ENCODE data around the gene TBC1D1. TPM values are rescaled to one million over a fixed set of nuclear protein-coding genes. Genes with fewer than 3 reads are reported as not detected.

The TBC1D1 gene
- total and polyA plus RNA-seq, 2 donors (not counting 1 experiment from before 2014, with no cell fraction given) = 39.7 to 90.0 TPM

- H3K4me3 ChIP-seq (replicated peaks in 1 of 4; ENCODE audit: control extremely low read depth in 1 of 4, insufficient read depth in 1 of 4, low read depth in 3 of 4, low read length in 4 of 4) = no peak overlapping the region
- no peaks in the 10 kb centered on the region for H3K9me3 ChIP-seq (ENCODE audit: control insufficient read depth, insufficient read depth, low read depth, low read length)
- no peaks in the 10 kb centered on the region for H3K79me2 ChIP-seq (ENCODE audit: control insufficient read depth, insufficient read depth, low read length)
- H2AFZ ChIP-seq (ENCODE audit: low read length) = no peak overlapping the region
- peaks cover 11% of the 10 kb centered on the region for H3K4me1 ChIP-seq (ENCODE audit: control insufficient read depth, extremely low read depth, insufficient read depth, low read length)
- no peaks in the 10 kb centered on the region for H3K27me3 ChIP-seq (ENCODE audit: control insufficient read depth, insufficient read depth, low read length)
- peak in 1 of 2 donors; percentile 72 for DNase-seq (ENCODE audit: low read depth in 2 of 2)
- no peak for TF ChIP-seq EZH2 (IDR thresholded peaks at IDR 0.05; ENCODE audit: low read length, missing control alignments)
- TF ChIP-seq, protein P1, sequence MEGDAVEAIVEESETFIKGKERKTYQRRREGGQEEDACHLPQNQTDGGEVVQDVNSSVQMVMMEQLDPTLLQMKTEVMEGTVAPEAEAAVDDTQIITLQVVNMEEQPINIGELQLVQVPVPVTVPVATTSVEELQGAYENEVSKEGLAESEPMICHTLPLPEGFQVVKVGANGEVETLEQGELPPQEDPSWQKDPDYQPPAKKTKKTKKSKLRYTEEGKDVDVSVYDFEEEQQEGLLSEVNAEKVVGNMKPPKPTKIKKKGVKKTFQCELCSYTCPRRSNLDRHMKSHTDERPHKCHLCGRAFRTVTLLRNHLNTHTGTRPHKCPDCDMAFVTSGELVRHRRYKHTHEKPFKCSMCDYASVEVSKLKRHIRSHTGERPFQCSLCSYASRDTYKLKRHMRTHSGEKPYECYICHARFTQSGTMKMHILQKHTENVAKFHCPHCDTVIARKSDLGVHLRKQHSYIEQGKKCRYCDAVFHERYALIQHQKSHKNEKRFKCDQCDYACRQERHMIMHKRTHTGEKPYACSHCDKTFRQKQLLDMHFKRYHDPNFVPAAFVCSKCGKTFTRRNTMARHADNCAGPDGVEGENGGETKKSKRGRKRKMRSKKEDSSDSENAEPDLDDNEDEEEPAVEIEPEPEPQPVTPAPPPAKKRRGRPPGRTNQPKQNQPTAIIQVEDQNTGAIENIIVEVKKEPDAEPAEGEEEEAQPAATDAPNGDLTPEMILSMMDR (conservative IDR thresholded peaks at IDR 0.05 in 1 of 2, IDR thresholded peaks at IDR 0.05 in 1 of 2; ENCODE audit: low read depth in 1 of 2, low read length in 2 of 2) = no peak
- H3K27ac ChIP-seq (ENCODE audit: insufficient read depth, low read length) = peak overlapping the region; percentile 6
- no peak overlapping the region for H3K4me2 ChIP-seq (ENCODE audit: extremely low read depth, insufficient read depth, low read length)
- H4K20me1 ChIP-seq (ENCODE audit: control insufficient read depth, extremely low read depth, insufficient read depth, low read length) = no peaks in the 10 kb centered on the region
- H3K36me3 ChIP-seq (ENCODE audit: control insufficient read depth, insufficient read depth, low read length) = peaks cover 1% of the 10 kb centered on the region
- H3K9ac ChIP-seq (ENCODE audit: insufficient read depth, low read length) = no peak overlapping the region
These were observed 240.6 kb downstream of the TBC1D1 start for GRCh38 chr4:38131371-38132091.

GRCh38 chr4:38132107-38132673 is 241.3 kb downstream of the TBC1D1 start:
- no peak overlapping the region for H2AFZ ChIP-seq (ENCODE audit: low read length)
- peak overlapping the region; percentile 13 for H3K4me2 ChIP-seq (ENCODE audit: extremely low read depth, insufficient read depth, low read length)
- no peak overlapping the region for H3K4me3 ChIP-seq (replicated peaks in 1 of 4; ENCODE audit: control extremely low read depth in 1 of 4, insufficient read depth in 1 of 4, low read depth in 3 of 4, low read length in 4 of 4)
- DNase-seq (ENCODE audit: low read depth in 2 of 2) = peak; percentile 93 to 99
- H4K20me1 ChIP-seq (ENCODE audit: control insufficient read depth, extremely low read depth, insufficient read depth, low read length) = no peaks in the 10 kb centered on the region
- peak overlapping the region; percentile 6 for H3K27ac ChIP-seq (ENCODE audit: insufficient read depth, low read length)
- no peaks in the 10 kb centered on the region for H3K27me3 ChIP-seq (ENCODE audit: control insufficient read depth, insufficient read depth, low read length)
- no peak overlapping the region for H3K9ac ChIP-seq (ENCODE audit: insufficient read depth, low read length)
- no peaks in the 10 kb centered on the region for H3K79me2 ChIP-seq (ENCODE audit: control insufficient read depth, insufficient read depth, low read length)
- H3K9me3 ChIP-seq (ENCODE audit: control insufficient read depth, insufficient read depth, low read depth, low read length) = no peaks in the 10 kb centered on the region
- peaks cover 1% of the 10 kb centered on the region for H3K36me3 ChIP-seq (ENCODE audit: control insufficient read depth, insufficient read depth, low read length)
- TF ChIP-seq, protein P1 (conservative IDR thresholded peaks at IDR 0.05 in 1 of 2, IDR thresholded peaks at IDR 0.05 in 1 of 2; ENCODE audit: low read depth in 1 of 2, low read length in 2 of 2) = no peak
- no peak for TF ChIP-seq EZH2 (IDR thresholded peaks at IDR 0.05; ENCODE audit: low read length, missing control alignments)
- peaks cover 11% of the 10 kb centered on the region for H3K4me1 ChIP-seq (ENCODE audit: control insufficient read depth, extremely low read depth, insufficient read depth, low read length)

- Histone ChIP-seq H3K36me3 (ENCODE audit: control insufficient read depth, insufficient read depth, low read length) (peaks cover 1% of the 10 kb centered on the region), H2AFZ (ENCODE audit: low read length) (no peak overlapping the region), H3K27ac (ENCODE audit: insufficient read depth, low read length) (no peak overlapping the region), H3K4me2 (ENCODE audit: extremely low read depth, insufficient read depth, low read length) (no peak overlapping the region), H3K79me2 (ENCODE audit: control insufficient read depth, insufficient read depth, low read length) (no peaks in the 10 kb centered on the region), H3K4me3 (replicated peaks in 1 of 4; ENCODE audit: control extremely low read depth in 1 of 4, insufficient read depth in 1 of 4, low read depth in 3 of 4, low read length in 4 of 4) (no peak overlapping the region), H3K9ac (ENCODE audit: insufficient read depth, low read length) (no peak overlapping the region), H3K4me1 (ENCODE audit: control insufficient read depth, extremely low read depth, insufficient read depth, low read length) (peaks cover 11% of the 10 kb centered on the region), H3K27me3 (ENCODE audit: control insufficient read depth, insufficient read depth, low read length) (no peaks in the 10 kb centered on the region), H4K20me1 (ENCODE audit: control insufficient read depth, extremely low read depth, insufficient read depth, low read length) (no peaks in the 10 kb centered on the region), H3K9me3 (ENCODE audit: control insufficient read depth, insufficient read depth, low read depth, low read length) (no peaks in the 10 kb centered on the region)
- no peak for DNase-seq (ENCODE audit: low read depth in 2 of 2)
- TF ChIP-seq EZH2 (IDR thresholded peaks at IDR 0.05; ENCODE audit: low read length, missing control alignments) = no peak
- TF ChIP-seq, protein P1 (conservative IDR thresholded peaks at IDR 0.05 in 1 of 2, IDR thresholded peaks at IDR 0.05 in 1 of 2; ENCODE audit: low read depth in 1 of 2, low read length in 2 of 2) = no peak
These were observed 242.2 kb downstream of the TBC1D1 start for GRCh38 chr4:38132843-38133662.
